Caco-2 (cell line): Measurements from ENCODE around the gene TMEM63B. TPM values are rescaled to one million over a fixed set of nuclear protein-coding genes. Genes with fewer than 3 reads are reported as not detected.

Experiments
- BruUV-seq: library from RNA; stranded (reverse); fragments of 400-500 nt; replicated peaks from 2 replicates; lab custom pipeline; 2021; lab: Mats Ljungman, UMichigan
- CTCF ChIA-PET: fragments of 300-600 bp; sonication (Branson Sonifier 250); formaldehyde crosslinking; loops from one replicate; lab custom pipeline; 2022; ENCODE audit warnings: antibody characterized with exemption; lab: Charles Lee
- POLR2A ChIA-PET: fragments of 300-600 bp; sonication (Branson Sonifier 250); formaldehyde crosslinking; loops from one replicate; lab custom pipeline; 2022; ENCODE audit warnings: antibody characterized with exemption; lab: Charles Lee
- DNase-seq, 2 experiments: peaks; one replicate each; pipeline versions ENCODE4 v3.0.0 to v3.0.0-alpha.2; 2020 to 2022
- H3K27me3 ChIP-seq: replicated peaks from 2 replicates; pipeline ENCODE4 v1.6.0; 2011; ENCODE audit warnings: low read length; ENCODE audit not compliant: control insufficient read depth, insufficient read depth
- H3K36me3 ChIP-seq: 2 replicates; pipeline ENCODE4 v1.5.1; 2011; ENCODE audit warnings: low read length; ENCODE audit not compliant: control insufficient read depth, insufficient read depth
- H3K4me1 ChIP-seq: fragments of 250-450 bp; sonication (Bioruptor Pico); 2 replicates; pipeline ENCODE4 v1.5.1; 2020; ENCODE audit warnings: mild to moderate bottlenecking
- H3K4me3 ChIP-seq: 2 replicates; pipeline ENCODE4 v1.5.1; 2011; ENCODE audit warnings: low read depth, mild to moderate bottlenecking, control low read depth, low read length
- H3K9me3 ChIP-seq: fragments of 250-450 bp; sonication (Bioruptor Pico); 2 replicates; pipeline ENCODE4 v1.5.1; 2020; ENCODE audit warnings: mild to moderate bottlenecking, moderate library complexity
- H3K27ac Mint-ChIP-seq: one replicate; pipeline ENCODE4 v1.8.0; 2022; ENCODE audit warnings: mixed read lengths; ENCODE audit not compliant: unreplicated experiment
- H3K27me3 Mint-ChIP-seq: one replicate; pipeline ENCODE4 v1.8.0; 2022; ENCODE audit warnings: mixed read lengths; ENCODE audit not compliant: insufficient read depth, unreplicated experiment
- H3K36me3 Mint-ChIP-seq: one replicate; pipeline ENCODE4 v1.8.0; 2022; ENCODE audit warnings: mild to moderate bottlenecking, mixed read lengths; ENCODE audit not compliant: insufficient read depth, unreplicated experiment
- H3K4me1 Mint-ChIP-seq: one replicate; pipeline ENCODE4 v1.8.0; 2022; ENCODE audit warnings: low read depth, mixed read lengths; ENCODE audit not compliant: unreplicated experiment
- H3K4me3 Mint-ChIP-seq: one replicate; pipeline ENCODE4 v1.8.0; 2022; ENCODE audit warnings: mild to moderate bottlenecking, moderate library complexity, mixed read lengths; ENCODE audit not compliant: unreplicated experiment
- H3K9me3 Mint-ChIP-seq: one replicate; pipeline ENCODE4 v1.8.0; 2022; ENCODE audit warnings: mixed read lengths; ENCODE audit not compliant: unreplicated experiment
- intact Hi-C: fragments of 100-400 bp; cut with micrococcal nuclease; formaldehyde crosslinking; loops from one replicate; pipeline ENCODE4 v1.10.0; 2022; ENCODE audit not compliant: unreplicated experiment
- total RNA-seq: library from RNA; stranded (reverse); gene quantifications from 2 replicates; pipeline ENCODE4 v1.2.3, GENCODE V29; 2022
- TF ChIP-seq, protein P1 (sequence below), 2 experiments: fragments of 200-600 bp in 1 of 2; IDR thresholded peaks; 1 replicate in 1 of 2; 2 replicates in 1 of 2; pipeline versions ENCODE4 v1.5.1 to v1.8.0; 2011 to 2022; ENCODE audit warnings: antibody characterized with exemption in 1 of 2, control low read depth in 1 of 2, inconsistent platforms in 1 of 2, low read depth in 1 of 2, low read length in 1 of 2, mild to moderate bottlenecking in 1 of 2, moderate library complexity in 1 of 2; ENCODE audit not compliant: insufficient read depth in 1 of 2, severe bottlenecking in 1 of 2, unreplicated experiment in 1 of 2

TMEM63B gene
- total RNA-seq, 1 experiment from 2014 or later = 28.2 TPM

DNA sequence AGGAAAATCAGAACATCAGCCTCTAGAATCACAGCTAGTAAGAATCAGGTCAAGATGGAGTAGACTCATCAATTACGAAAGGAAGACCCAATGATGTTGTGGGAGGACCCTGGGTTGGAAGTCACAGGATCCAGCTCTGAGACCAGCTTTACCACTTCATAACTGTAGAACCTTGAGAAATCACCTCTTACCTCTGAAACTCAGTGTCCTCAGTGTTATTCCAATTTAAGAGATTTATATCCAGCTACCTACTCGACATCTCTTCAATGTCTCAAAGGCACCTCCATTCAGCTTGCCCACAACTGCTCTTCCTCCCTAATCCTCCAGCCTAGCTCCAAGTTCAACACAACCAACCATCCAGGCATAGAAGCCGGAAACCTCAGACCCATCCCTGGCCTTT is 16.4 kb upstream of the TMEM63B start:
- no peaks in the 10 kb centered on the region; the same call in 1 of the 2 replicates for H3K4me1 ChIP-seq
- BruUV-seq = TSS peak; percentile 13
- Mint-ChIP-seq H3K4me1 (peaks cover 21% of the 10 kb centered on the region), H3K36me3 (peaks cover 66% of the 10 kb centered on the region), H3K4me3 (no peak overlapping the region), H3K27ac (peak overlapping the region; percentile 91), H3K27me3 (no peaks in the 10 kb centered on the region), H3K9me3 (no peaks in the 10 kb centered on the region)
- DNase-seq = no peak
- CTCF ChIA-PET = interaction anchor here (1.2 to 1.7 kb wide), 4 partner anchors 14 to 16 kb away, joined by 3 to 7 read pairs (median 6); partner anchors contain the start of genes MRPL14 and TMEM63B
- H3K27me3 ChIP-seq = no peaks in the 10 kb centered on the region
- TF ChIP-seq, protein P1, sequence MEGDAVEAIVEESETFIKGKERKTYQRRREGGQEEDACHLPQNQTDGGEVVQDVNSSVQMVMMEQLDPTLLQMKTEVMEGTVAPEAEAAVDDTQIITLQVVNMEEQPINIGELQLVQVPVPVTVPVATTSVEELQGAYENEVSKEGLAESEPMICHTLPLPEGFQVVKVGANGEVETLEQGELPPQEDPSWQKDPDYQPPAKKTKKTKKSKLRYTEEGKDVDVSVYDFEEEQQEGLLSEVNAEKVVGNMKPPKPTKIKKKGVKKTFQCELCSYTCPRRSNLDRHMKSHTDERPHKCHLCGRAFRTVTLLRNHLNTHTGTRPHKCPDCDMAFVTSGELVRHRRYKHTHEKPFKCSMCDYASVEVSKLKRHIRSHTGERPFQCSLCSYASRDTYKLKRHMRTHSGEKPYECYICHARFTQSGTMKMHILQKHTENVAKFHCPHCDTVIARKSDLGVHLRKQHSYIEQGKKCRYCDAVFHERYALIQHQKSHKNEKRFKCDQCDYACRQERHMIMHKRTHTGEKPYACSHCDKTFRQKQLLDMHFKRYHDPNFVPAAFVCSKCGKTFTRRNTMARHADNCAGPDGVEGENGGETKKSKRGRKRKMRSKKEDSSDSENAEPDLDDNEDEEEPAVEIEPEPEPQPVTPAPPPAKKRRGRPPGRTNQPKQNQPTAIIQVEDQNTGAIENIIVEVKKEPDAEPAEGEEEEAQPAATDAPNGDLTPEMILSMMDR (IDR thresholded peaks at IDR 0.05; ENCODE audit: insufficient read depth in 1 of 2, low read depth in 1 of 2, low read length in 1 of 2, severe bottlenecking in 1 of 2, unreplicated experiment in 1 of 2) = no peak
- intact Hi-C loops = no loop called here
- H3K36me3 ChIP-seq = peaks cover 5% of the 10 kb centered on the region
- POLR2A ChIA-PET = interaction anchor here (0.8 to 1.7 kb wide), 2 partner anchors 17 to 136 kb away, joined by 4 to 11 read pairs; partner anchors contain the start of genes HSP90AB1, MRPL14 and TMEM63B
- H3K9me3 ChIP-seq = no peaks in the 10 kb centered on the region
- H3K4me3 ChIP-seq = no peak overlapping the region

DNA sequence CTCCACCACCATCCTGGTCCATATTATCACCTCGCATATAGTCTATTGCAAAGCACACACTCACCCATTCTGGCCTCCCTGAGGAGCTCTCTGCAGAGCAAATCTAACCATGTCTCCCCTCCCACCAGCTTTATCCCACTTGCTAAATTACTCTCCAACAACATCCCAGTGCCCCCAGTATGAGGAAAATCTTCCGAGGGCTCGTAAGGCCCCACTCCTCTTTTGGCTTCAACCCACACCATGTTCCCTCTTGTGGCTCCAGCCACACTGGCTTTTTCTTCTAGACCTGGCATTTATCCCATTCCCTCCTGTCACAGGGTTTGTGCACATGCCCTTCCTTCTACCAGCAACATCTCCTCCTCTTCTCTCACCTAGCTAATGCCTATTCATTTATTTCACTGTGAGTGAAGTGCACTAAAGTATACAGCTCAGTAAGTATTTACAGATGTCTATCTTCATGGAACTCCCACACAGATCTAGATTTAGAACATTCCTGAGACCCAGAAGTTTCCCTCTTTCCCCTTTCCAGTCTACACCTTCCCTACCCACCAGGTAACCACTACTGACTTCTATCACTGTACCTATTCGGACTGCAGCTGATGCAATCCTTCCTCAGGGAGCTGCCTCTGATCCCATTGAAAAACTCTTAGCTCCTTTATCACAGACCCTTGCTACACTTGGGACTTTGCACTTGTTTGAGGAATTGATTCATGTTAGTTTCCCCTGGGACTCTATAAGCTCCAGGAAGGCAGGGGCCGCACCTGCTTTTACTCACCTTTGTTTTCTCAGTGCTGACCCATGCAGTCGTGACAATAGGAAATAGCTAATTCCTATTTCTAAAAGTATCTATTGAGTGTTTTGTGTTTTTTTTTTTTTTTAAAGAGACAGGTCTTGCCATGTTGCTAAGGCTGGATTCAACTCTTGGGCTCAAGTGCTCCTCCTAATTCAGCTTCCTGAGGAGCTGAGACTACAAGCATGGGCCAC is 15.6 kb upstream of the TMEM63B start:
- no TSS peak for BruUV-seq
- CTCF ChIA-PET = interaction anchor here (0.5 to 1.7 kb wide), 12 partner anchors 9 to 217 kb away, joined by 3 to 7 read pairs (median 4); partner anchors contain the start of genes HSP90AB1, MRPL14 and TMEM63B
- intact Hi-C loops = loop anchor here (1.0 kb wide), 1 partner anchor 15 kb away; no protein-coding TSS in a partner anchor
- peaks cover 59% of the 10 kb centered on the region for H3K36me3 Mint-ChIP-seq
- POLR2A ChIA-PET = interaction anchor here (0.6 to 1.7 kb wide), 5 partner anchors 16 to 690 kb away, joined by 3 to 11 read pairs (median 4); partner anchors contain the start of genes HSP90AB1, MRPL14 and TMEM63B
- peaks cover 28% of the 10 kb centered on the region for H3K4me1 Mint-ChIP-seq
- no peaks in the 10 kb centered on the region for H3K27me3 ChIP-seq
- H3K27me3 Mint-ChIP-seq = no peaks in the 10 kb centered on the region
- H3K36me3 ChIP-seq = peaks cover 5% of the 10 kb centered on the region
- H3K4me3 ChIP-seq = no peak overlapping the region
- H3K4me3 Mint-ChIP-seq = peak overlapping the region; percentile 27
- peak; percentile 46 to 73 for DNase-seq
- peaks cover 3% of the 10 kb centered on the region for H3K4me1 ChIP-seq
- H3K9me3 Mint-ChIP-seq = no peaks in the 10 kb centered on the region
- TF ChIP-seq, protein P1 (IDR thresholded peaks at IDR 0.05; ENCODE audit: insufficient read depth in 1 of 2, low read depth in 1 of 2, low read length in 1 of 2, severe bottlenecking in 1 of 2, unreplicated experiment in 1 of 2) = no peak
- H3K9me3 ChIP-seq = no peaks in the 10 kb centered on the region
- peak overlapping the region; percentile 91 for H3K27ac Mint-ChIP-seq

DNA sequence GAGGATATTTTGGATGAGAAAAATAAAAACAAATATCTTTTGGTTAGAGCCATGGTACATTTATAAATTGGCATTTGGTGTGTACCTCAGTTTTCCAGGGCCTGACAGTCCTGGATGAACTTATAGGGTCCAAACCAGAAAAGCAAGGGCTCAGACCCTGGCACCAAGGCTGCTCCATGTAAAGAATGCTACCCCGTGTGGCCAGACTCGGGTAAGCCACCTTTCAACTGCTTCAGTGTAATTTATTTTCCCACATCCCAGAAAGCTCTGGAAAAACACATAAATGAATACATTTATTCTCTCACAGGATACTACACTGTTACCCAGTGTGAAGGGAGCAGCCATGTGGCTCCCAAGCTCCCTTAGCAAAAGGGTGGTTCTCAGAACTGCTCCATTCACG is 13.9 kb upstream of the TMEM63B start:
- H3K36me3 ChIP-seq = peaks cover 3% of the 10 kb centered on the region
- no peak overlapping the region for H3K4me3 ChIP-seq
- Mint-ChIP-seq H3K27ac (no peak overlapping the region), H3K36me3 (peaks cover 57% of the 10 kb centered on the region), H3K4me1 (peaks cover 34% of the 10 kb centered on the region), H3K9me3 (no peaks in the 10 kb centered on the region), H3K4me3 (no peak overlapping the region), H3K27me3 (no peaks in the 10 kb centered on the region)
- H3K27me3 ChIP-seq = no peaks in the 10 kb centered on the region
- peaks cover 17% of the 10 kb centered on the region for H3K4me1 ChIP-seq
- POLR2A ChIA-PET = no interaction called here
- TF ChIP-seq, protein P1 (IDR thresholded peaks at IDR 0.05; ENCODE audit: insufficient read depth in 1 of 2, low read depth in 1 of 2, low read length in 1 of 2, severe bottlenecking in 1 of 2, unreplicated experiment in 1 of 2) = peak in 1 of 2 experiments; percentile 19
- BruUV-seq = no TSS peak
- intact Hi-C loops = no loop called here
- no peak for DNase-seq
- CTCF ChIA-PET = interaction anchor here (0.6 to 0.7 kb wide), 2 partner anchors 11 to 19 kb away, joined by 3 read pairs; no protein-coding TSS in a partner anchor
- H3K9me3 ChIP-seq = no peaks in the 10 kb centered on the region
